IPS-15b (cell line): ENCODE measurements around the gene EML1.

Experiments
- H3K27me3 ChIP-seq: one replicate; pipeline ENCODE4 v1.6.1; 2013; ENCODE audit warnings: low read length; ENCODE audit not compliant: control insufficient read depth, insufficient read depth
- H3K36me3 ChIP-seq: one replicate; pipeline ENCODE4 v1.6.1; 2013; ENCODE audit warnings: low read length; ENCODE audit not compliant: control insufficient read depth, insufficient read depth
- H3K4me1 ChIP-seq: one replicate; pipeline ENCODE4 v1.6.1; 2013; ENCODE audit warnings: mild to moderate bottlenecking, low read length; ENCODE audit not compliant: control insufficient read depth, insufficient read depth
- H3K4me3 ChIP-seq: one replicate; pipeline ENCODE4 v1.5.1; 2013; ENCODE audit warnings: low read depth, low read length
- H3K9ac ChIP-seq: one replicate; pipeline ENCODE4 v1.6.1; 2013; ENCODE audit warnings: low read depth, mild to moderate bottlenecking, low read length
- H3K9me3 ChIP-seq: one replicate; pipeline ENCODE4 v1.6.1; 2013; ENCODE audit warnings: mild to moderate bottlenecking, low read length; ENCODE audit not compliant: control insufficient read depth, insufficient read depth

EML1 gene

DNA sequence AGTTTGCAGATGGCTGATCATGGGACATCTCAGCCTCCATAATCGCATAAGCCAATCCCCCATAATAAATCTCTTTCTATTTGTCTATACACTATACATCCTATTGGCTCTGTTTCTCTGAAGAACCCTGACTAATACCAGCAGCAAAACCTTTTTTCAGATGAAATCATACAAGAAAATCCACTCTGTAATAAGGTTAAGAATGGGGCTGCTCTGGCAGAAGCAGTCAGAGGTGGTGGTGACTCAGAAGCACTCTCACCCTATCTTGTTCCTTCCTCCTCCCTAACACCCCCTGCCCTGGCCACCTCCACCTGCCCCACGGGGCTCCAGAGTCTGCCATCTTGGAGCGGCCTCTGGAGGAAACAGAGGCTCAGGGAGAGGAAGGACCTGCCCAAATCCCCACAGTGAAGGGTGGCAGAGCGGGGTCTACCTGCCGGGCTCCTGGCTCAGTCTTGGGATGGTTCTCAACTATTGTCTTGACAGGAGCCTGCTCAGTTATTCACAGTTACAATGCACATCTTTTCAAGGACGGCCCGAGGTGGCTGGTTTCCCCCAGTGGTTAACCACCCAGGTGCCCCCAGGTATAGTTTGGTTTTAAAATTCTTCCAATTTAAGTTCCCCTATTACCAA is 162.7 kb downstream of the EML1 start:
- H3K9ac ChIP-seq = no peak overlapping the region
- H3K4me3 ChIP-seq = no peak overlapping the region
- H3K4me1 ChIP-seq = no peaks in the 10 kb centered on the region
- no peaks in the 10 kb centered on the region for H3K27me3 ChIP-seq
- no peaks in the 10 kb centered on the region for H3K9me3 ChIP-seq
- H3K36me3 ChIP-seq = no peaks in the 10 kb centered on the region

DNA sequence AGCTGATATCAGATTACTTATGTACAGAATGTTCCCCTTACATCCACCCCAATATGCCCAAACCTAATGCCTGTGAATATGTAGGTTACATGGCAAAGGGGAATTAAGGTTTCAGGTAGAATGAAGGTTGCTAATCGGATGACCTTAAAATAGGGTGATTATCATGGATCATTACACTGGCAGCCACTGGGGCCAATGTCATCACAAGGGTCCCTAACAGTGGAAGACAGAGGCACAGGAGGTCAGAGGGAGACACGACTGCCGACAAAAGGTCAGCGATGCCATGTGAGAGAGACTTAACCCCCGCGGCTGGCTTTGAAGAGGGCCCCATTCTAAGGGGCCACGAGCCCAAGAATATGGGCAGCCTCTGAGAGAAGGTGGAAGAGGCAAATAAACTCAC is 165.2 kb downstream of the EML1 start:
- Histone ChIP-seq H3K9ac (no peak overlapping the region), H3K4me1 (peaks cover 5% of the 10 kb centered on the region), H3K4me3 (no peak overlapping the region), H3K36me3 (no peaks in the 10 kb centered on the region), H3K9me3 (no peaks in the 10 kb centered on the region), H3K27me3 (no peaks in the 10 kb centered on the region)

DNA sequence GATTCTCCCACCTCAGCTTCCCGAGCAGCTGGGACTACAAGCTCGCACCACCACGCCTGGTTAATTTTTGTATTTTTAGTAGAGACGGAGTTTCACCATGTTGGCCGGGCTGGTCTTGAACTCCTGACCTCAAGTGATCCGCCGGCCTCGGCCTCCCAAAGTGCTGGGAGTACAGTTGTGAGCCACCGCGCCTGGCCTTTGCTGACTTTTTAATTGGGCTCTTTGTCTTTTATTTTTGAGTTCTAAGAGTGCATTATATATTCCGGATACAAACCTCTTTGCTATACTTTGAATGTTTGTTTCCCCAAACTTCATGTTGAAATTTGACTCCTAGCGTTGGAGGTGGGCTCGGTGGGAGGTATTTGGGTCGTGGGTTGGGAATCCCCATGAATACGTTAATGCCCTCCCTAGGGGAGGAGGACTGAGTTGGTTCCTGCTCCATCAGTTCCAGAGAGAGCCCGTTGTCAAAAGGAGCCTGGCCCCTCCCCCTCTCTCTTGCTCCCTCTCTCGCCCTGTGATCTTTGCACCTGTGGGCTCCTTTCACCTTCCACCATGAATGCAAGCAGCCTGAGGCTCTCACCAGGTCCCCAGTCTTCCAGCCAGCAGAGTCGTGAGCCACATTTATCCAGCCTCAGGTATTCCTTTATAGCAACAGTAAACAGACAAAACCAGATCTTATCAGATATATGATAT is 168.8 kb downstream of the EML1 start:
- Histone ChIP-seq H3K27me3 (no peaks in the 10 kb centered on the region), H3K4me3 (no peak overlapping the region), H3K36me3 (no peaks in the 10 kb centered on the region), H3K9ac (no peak overlapping the region), H3K9me3 (no peaks in the 10 kb centered on the region), H3K4me1 (peaks cover 5% of the 10 kb centered on the region)

DNA sequence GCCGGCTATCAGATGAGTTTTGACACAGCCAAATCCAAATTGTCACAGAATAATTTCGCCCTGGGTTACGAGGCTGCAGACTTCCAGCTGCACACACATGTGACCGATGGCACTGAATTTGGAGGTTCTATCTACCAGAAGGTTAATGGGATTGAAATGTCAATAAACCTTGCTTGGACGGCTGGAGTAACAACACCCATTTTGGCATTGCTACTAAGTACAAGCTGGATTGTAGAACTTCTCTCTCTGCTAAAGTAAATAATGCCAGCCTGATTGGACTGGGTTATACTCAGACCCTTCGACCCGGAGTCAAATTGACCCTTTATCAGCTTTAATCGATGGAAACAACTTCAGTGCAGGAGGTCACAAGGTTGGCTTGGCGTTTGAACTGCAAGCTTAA is 171.8 kb downstream of the EML1 start:
- H3K9ac ChIP-seq = no peak overlapping the region
- no peaks in the 10 kb centered on the region for H3K9me3 ChIP-seq
- H3K36me3 ChIP-seq = no peaks in the 10 kb centered on the region
- H3K4me1 ChIP-seq = peaks cover 10% of the 10 kb centered on the region
- H3K27me3 ChIP-seq = peaks cover 18% of the 10 kb centered on the region
- H3K4me3 ChIP-seq = no peak overlapping the region

DNA sequence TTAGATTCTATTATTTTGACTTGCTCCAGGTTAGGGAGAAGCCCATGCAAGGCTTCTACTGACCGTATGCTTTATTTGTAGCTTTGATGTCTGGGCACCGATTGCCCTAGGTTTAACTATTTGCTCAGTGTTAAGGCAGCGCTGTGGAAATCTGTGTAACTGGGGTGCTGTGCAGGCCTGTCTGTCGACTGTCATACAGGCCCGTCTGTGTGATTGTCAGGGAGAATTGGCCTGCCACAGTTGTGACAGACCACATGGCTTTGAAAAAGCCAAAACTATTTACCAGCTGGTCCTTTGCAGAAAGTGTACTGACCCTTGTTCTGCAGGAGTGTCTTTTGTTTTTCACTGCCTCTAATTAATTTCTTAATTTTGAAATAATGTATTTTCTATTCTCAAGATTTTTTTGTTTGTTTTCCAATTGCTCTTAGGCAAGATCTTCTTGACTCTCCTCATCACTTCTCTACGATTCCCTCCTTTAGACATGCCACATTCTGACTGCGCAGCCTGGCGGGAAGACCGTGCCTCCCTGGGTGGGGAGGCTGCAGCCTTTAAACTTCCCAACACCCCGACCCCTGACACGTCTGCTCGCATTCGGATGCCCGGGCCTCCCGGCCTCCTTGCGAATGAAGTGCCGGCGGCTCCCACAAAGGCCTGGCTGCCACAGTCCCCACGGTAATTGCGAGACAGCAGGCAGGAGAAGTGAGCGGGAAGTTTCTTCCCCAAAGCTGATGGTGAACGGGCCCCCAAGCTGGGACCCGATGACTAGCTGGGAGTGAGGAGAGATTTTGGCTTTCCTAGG is 173.0 kb downstream of the EML1 start:
- Histone ChIP-seq H3K9me3 (no peaks in the 10 kb centered on the region), H3K4me1 (peaks cover 10% of the 10 kb centered on the region), H3K36me3 (no peaks in the 10 kb centered on the region), H3K4me3 (no peak overlapping the region), H3K9ac (no peak overlapping the region), H3K27me3 (peaks cover 27% of the 10 kb centered on the region)

DNA sequence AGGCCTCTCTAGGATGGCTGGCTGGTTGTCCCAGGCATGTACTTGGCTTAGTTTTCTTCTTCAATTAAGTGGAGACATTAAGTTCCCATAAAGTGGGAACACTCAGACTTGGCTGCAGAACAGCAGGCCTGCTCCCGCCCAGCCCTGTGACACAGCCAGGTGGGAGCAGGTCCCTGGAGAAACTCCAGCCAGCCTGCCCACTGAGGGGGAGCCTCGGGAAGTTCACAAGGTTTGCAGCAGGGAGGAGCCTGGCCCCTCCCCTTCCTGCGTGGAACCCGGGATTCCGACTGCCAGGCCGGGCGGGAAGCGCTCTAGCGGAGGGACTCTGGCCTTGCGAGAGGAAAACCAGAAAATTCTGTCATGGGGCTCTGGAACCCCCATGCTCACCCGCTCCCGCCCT is 173.7 kb downstream of the EML1 start:
- H3K4me3 ChIP-seq = no peak overlapping the region
- peaks cover 10% of the 10 kb centered on the region for H3K4me1 ChIP-seq
- H3K9me3 ChIP-seq = no peaks in the 10 kb centered on the region
- no peak overlapping the region for H3K9ac ChIP-seq
- peaks cover 27% of the 10 kb centered on the region for H3K27me3 ChIP-seq
- H3K36me3 ChIP-seq = no peaks in the 10 kb centered on the region

DNA sequence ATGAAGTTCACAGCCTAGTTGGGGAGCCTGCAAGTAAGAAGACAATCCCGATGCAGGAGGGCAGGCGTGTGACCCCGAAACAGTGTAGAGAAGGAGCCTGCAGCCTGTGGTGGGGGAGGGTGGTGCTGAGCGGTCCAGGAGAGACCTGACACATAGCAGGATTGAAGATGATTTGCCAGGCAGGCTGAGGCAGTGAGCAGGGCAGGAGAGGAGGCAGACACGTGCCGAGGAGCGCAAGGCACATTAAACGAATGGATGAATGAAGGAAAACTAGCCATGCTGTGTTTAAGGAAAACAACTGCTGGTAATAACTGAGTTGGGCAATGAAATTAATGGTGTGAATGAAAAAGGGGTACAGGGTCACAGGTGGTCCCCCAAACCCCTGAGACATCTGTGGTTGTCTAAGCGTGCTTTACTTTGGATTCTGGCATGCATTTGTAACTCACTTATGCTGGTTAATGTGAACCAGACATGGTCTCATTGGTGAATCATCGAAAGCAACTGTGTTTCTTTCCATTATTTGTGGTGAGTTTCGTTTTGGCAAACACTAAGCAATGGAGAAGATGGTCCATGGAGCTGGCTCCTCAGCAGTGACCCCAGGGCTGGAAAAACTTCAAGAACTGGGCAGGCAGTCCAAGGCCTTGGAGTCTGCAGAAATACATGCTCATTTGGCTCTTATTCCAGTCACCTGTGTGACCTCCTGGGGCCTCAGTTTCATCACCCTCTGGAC is 175.1 kb downstream of the EML1 start:
- H3K9me3 ChIP-seq = no peaks in the 10 kb centered on the region
- H3K27me3 ChIP-seq = peaks cover 35% of the 10 kb centered on the region
- no peak overlapping the region for H3K4me3 ChIP-seq
- peaks cover 6% of the 10 kb centered on the region for H3K4me1 ChIP-seq
- no peaks in the 10 kb centered on the region for H3K36me3 ChIP-seq
- no peak overlapping the region for H3K9ac ChIP-seq

DNA sequence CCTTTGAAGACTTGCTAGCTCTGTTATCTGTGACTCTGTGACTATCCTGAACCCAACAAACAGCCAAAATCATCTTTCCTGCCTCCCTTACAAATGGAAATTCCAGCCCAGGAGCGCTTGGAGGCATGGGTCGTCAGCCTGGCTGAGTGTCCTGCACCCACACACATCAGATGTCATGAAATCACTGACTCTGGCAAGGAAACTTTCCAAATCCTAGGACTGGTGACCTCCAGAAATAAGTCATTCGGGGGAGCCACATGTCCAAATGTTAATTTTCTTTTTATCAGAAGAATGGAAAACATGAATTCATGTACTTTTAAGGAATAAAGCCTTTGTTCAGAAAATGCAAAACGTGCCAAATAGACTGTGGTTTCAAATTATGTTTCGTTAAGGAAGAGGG is 175.7 kb downstream of the EML1 start:
- peaks cover 6% of the 10 kb centered on the region for H3K4me1 ChIP-seq

DNA sequence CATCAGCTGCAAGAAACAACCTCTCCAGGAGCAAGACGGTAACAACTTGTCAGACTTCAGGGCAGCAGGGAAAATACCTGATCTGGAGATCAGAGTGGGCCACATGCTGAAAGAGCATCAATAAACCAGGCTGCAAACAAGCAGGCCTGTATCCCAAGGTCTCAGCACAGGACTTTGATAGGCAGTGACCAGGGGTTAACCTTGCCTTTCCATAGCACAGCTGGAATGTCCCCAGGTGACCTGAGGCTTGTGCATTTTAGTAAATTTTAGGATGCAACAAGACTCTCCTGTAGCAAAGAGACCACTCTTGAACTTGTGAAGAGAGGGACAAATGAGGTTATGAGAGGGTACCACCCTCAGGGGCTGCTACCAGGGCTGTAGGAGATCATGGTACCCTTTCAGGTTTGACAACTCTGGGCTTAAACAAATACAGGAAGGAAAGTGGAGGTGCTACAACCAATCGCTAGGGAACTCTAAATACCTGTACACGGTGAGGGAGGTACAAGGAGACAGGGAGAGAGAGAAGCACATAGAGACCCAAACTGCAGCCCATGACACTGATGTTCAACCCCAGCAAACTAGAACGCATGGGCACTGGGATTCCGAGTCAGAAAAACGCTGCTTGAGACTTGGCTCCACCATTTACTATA is 176.6 kb downstream of the EML1 start:
- H3K4me1 ChIP-seq = peaks cover 6% of the 10 kb centered on the region
- H3K36me3 ChIP-seq = no peaks in the 10 kb centered on the region
- H3K9me3 ChIP-seq = no peaks in the 10 kb centered on the region
- H3K27me3 ChIP-seq = peaks cover 35% of the 10 kb centered on the region
- H3K9ac ChIP-seq = no peak overlapping the region
- H3K4me3 ChIP-seq = no peak overlapping the region

More for the DNA sequence above, 175.7 kb downstream of the EML1 start:
- Histone ChIP-seq H3K27me3 (peaks cover 35% of the 10 kb centered on the region), H3K9me3 (no peaks in the 10 kb centered on the region), H3K4me3 (no peak overlapping the region), H3K36me3 (no peaks in the 10 kb centered on the region), H3K9ac (no peak overlapping the region)

DNA sequence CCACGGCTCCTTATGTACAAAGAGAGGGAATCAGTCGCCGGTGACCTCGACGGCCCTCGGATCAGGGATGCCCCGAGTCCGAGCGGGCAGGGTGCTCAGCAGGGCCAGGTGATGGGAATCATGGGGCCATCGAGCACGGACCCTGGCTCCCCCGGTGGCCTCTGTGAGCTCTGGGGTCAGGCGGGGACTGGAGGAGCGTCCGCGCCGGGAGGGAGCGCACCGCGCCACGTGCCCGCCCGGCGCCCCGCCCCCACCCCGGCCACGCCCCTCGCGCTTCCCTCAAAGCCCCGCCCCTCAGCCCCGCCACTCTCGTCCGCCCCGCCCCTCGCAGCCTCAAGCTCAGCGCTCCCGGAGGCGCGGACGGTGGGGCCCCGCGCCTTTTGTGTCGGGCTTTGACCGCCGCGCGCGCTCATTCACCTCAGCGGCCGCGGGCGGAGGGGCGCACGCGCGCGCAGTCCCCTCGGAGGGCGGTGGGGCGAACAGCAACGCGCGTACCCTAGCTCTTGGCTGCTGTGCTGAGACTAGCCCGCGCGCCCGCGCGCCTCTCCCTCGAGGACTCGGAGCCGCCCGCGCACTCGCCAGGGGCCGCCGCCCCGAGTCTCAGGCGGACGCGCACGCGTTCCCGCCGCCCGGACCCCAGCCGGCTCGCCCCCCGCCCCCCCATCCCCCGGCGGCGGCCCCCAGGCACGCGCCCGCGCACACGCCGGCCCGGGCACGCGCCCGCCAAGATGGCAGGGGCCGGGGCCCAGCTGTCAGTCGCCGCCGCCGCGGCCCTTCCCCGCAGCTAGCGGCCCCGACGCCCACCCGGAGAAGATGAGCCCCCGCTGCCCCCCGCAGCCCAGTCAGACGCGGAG is 178.1 kb downstream of the EML1 start:
- Histone ChIP-seq H3K27me3 (peaks cover 35% of the 10 kb centered on the region), H3K4me1 (peaks cover 6% of the 10 kb centered on the region), H3K4me3 (peak overlapping the region; percentile 33), H3K9me3 (no peaks in the 10 kb centered on the region), H3K36me3 (no peaks in the 10 kb centered on the region), H3K9ac (no peak overlapping the region)
